Trophoblast cell (in vitro differentiated cells and primary cell): Measurements from ENCODE around the gene EML4.
A peak's percentile ranks its signal among the peaks of the same experiment; 100 is the strongest.

Source experiments
- DNase-seq, 2 donors: peaks; one replicate each; pipeline ENCODE4 v3.0.0-alpha.2; 2016
- H2AFZ ChIP-seq: 2 replicates; pipeline ENCODE4 v1.6.1; 2013; ENCODE audit warnings: low read length, moderate library complexity, mild to moderate bottlenecking; ENCODE audit not compliant: insufficient read depth, poor library complexity
- H2AK5ac ChIP-seq: 2 replicates; pipeline ENCODE4 v1.6.1; 2013; ENCODE audit warnings: mild to moderate bottlenecking, low read length
- H2BK120ac ChIP-seq: 2 replicates; pipeline ENCODE4 v1.6.1; 2013; ENCODE audit warnings: low read length, mild to moderate bottlenecking, moderate library complexity; ENCODE audit not compliant: insufficient read depth, poor library complexity
- H2BK12ac ChIP-seq: 2 replicates; pipeline ENCODE4 v1.6.1; 2013; ENCODE audit warnings: mild to moderate bottlenecking, low read length, moderate library complexity
- H2BK5ac ChIP-seq: 2 replicates; pipeline ENCODE4 v1.6.1; 2013; ENCODE audit warnings: low read length, low read depth, moderate library complexity, mild to moderate bottlenecking; ENCODE audit not compliant: poor library complexity
- H3K14ac ChIP-seq: 2 replicates; pipeline ENCODE4 v1.6.1; 2013; ENCODE audit warnings: mild to moderate bottlenecking, low read length
- H3K18ac ChIP-seq: 2 replicates; pipeline ENCODE4 v1.6.1; 2013; ENCODE audit warnings: mild to moderate bottlenecking, low read length
- H3K23ac ChIP-seq: 2 replicates; pipeline ENCODE4 v1.6.1; 2013; ENCODE audit warnings: low read length
- H3K27ac ChIP-seq: 2 replicates; pipeline ENCODE4 v1.5.1; 2013; ENCODE audit warnings: low read depth, mild to moderate bottlenecking, inconsistent platforms, low read length, moderate library complexity
- H3K27me3 ChIP-seq: 2 replicates; pipeline ENCODE4 v1.6.1; 2013; ENCODE audit warnings: inconsistent platforms, mild to moderate bottlenecking, low read length, moderate library complexity; ENCODE audit not compliant: insufficient read depth
- H3K36me3 ChIP-seq, 2 experiments: 1 replicate in 1 of 2; 2 replicates in 1 of 2; pipeline ENCODE4 v1.6.1; 2013; ENCODE audit warnings: low read length in 2 of 2, mild to moderate bottlenecking in 2 of 2, moderate library complexity in 1 of 2; ENCODE audit not compliant: insufficient read depth in 2 of 2, control insufficient read depth in 1 of 2
- H3K4ac ChIP-seq: 2 replicates; pipeline ENCODE4 v1.6.1; 2013; ENCODE audit warnings: low read depth, mild to moderate bottlenecking, low read length, moderate library complexity
- H3K4me1 ChIP-seq, 2 experiments: 1 replicate in 1 of 2; 2 replicates in 1 of 2; pipeline ENCODE4 v1.6.1; 2013; ENCODE audit warnings: low read length in 2 of 2, mild to moderate bottlenecking in 2 of 2, moderate library complexity in 1 of 2; ENCODE audit not compliant: insufficient read depth in 2 of 2, control insufficient read depth in 1 of 2
- H3K4me2 ChIP-seq: 2 replicates; pipeline ENCODE4 v1.6.1; 2013; ENCODE audit warnings: inconsistent platforms, mild to moderate bottlenecking, low read length, moderate library complexity
- H3K4me3 ChIP-seq: 2 replicates; pipeline ENCODE4 v1.5.1; 2013; ENCODE audit warnings: mild to moderate bottlenecking, low read depth, low read length, inconsistent platforms
- H3K79me1 ChIP-seq: one replicate; pipeline ENCODE4 v1.6.1; 2013; ENCODE audit warnings: low read length
- H3K79me2 ChIP-seq: 2 replicates; pipeline ENCODE4 v1.6.1; 2013; ENCODE audit warnings: low read length, mild to moderate bottlenecking; ENCODE audit not compliant: control insufficient read depth, insufficient read depth, poor library complexity
- H3K9ac ChIP-seq: 2 replicates; pipeline ENCODE4 v1.6.1; 2013; ENCODE audit warnings: mild to moderate bottlenecking, low read length
- H3K9me3 ChIP-seq: 2 replicates; pipeline ENCODE4 v1.6.1; 2013; ENCODE audit warnings: low read depth, mild to moderate bottlenecking, control low read depth, inconsistent platforms, low read length; ENCODE audit not compliant: insufficient read depth
- H4K12ac ChIP-seq: 2 replicates; pipeline ENCODE4 v1.6.1; 2013; ENCODE audit warnings: low read depth, mild to moderate bottlenecking, low read length, moderate library complexity
- H4K8ac ChIP-seq: 2 replicates; pipeline ENCODE4 v1.6.1; 2013; ENCODE audit warnings: low read depth, mild to moderate bottlenecking, low read length, moderate library complexity
- H4K91ac ChIP-seq: one replicate; pipeline ENCODE4 v1.6.1; 2013; ENCODE audit warnings: low read depth, mild to moderate bottlenecking, low read length, moderate library complexity
- WGBS: extraction: QIAGEN DNeasy Blood & Tissue Kit; methylation state at CpG from one replicate; pipeline ENCODE4 v1.1.7; 2013; ENCODE audit warnings: missing lambda C conversion rate; ENCODE audit not compliant: insufficient read length, insufficient coverage; ENCODE audit errors: extremely low coverage; 5-methylcytosine and 5-hydroxymethylcytosine counted together

Gene EML4

DNA sequence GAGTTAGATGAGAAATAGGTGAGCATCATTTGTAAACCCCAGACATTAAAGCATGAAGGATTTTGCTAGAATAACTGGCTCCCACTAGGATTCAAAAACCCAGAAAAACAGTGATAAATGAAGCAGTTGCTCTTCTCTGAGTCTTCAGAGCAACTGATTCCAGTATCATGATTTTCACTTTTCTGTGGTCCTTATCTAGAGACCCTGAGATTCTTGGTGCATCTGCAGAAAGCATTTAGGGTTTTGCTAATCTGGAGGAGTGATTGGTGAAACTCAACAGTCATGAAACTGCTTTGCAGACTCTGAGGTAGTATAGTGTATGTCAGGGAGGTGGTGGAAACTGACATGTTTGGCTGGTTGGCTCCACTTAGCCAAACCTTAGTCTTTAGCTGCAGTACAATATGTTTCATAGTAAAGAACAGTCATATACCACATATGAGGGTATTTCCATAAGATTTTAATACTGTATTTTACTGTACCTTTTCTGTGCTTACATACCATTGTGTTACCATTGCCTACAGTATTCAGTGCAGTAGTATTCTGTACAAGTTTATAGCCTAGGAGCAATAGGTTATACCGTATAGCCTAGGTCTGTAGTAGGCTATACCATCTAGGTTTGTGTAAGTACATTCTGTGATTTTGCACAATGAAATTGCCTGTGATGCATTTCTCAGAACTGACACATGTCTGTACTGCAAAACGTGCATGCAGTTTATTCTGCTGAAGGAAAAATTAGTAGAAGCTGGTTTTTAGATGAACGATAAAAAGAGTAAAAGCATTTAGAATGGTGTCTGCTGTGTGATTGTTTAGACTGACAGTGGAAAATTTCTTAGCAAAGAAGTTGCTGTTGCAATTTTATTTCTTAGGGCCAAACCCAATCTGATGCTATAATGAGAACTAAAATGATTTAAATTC is 23.8 kb downstream of the EML4 start:
- no peaks in the 10 kb centered on the region for H3K79me2 ChIP-seq
- no peak overlapping the region for H3K9ac ChIP-seq
- no peak overlapping the region for H3K4ac ChIP-seq
- no peak overlapping the region for H3K14ac ChIP-seq
- H3K4me3 ChIP-seq: no peak overlapping the region
- H3K79me1 ChIP-seq: no peaks in the 10 kb centered on the region
- H2AFZ ChIP-seq: no peak overlapping the region
- no peak overlapping the region for H4K8ac ChIP-seq
- no CpG with 5 or more reads among the region's 3 CpGs for WGBS
- H3K18ac ChIP-seq: no peak overlapping the region
- no peak overlapping the region for H4K12ac ChIP-seq
- H3K27me3 ChIP-seq: no peaks in the 10 kb centered on the region
- H3K23ac ChIP-seq: no peak overlapping the region
- H3K36me3 ChIP-seq: no peaks in the 10 kb centered on the region
- H2BK12ac ChIP-seq: no peak overlapping the region
- no peak overlapping the region for H3K4me2 ChIP-seq
- no peak overlapping the region for H3K27ac ChIP-seq
- no peak for DNase-seq
- H3K4me1 ChIP-seq: no peaks in the 10 kb centered on the region
- H2BK120ac ChIP-seq: no peak overlapping the region
- no peak overlapping the region for H2BK5ac ChIP-seq
- H4K91ac ChIP-seq: no peak overlapping the region
- no peaks in the 10 kb centered on the region for H3K9me3 ChIP-seq
- no peak overlapping the region for H2AK5ac ChIP-seq

DNA sequence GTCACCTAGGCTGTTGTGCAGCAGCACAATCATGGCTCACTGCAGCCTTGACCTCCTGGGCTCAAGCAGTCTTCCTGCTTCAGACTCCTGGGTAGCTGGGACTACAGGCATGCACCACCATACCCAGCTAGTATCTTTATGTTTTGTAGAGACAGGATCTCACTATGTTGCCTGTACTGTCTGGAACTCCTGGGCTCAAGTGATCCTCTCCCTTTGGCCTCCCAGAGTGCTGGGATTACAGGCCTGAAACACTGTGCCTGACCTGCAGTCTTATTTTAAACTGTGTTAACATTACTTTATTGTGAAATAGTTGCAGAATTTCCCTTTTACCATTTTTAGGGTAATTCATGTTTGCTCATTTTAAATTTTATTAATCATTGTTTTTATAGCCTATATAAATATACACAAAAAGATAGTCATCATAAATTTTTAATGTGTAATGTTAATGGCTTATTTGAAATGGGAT is 24.6 kb downstream of the EML4 start:
- Histone ChIP-seq H3K4me3 (no peak overlapping the region), H3K18ac (no peak overlapping the region), H4K91ac (no peak overlapping the region), H2BK5ac (no peak overlapping the region), H3K23ac (no peak overlapping the region), H2AFZ (no peak overlapping the region), H3K14ac (no peak overlapping the region), H3K9me3 (no peaks in the 10 kb centered on the region), H3K27me3 (no peaks in the 10 kb centered on the region), H2BK12ac (no peak overlapping the region), H3K27ac (no peak overlapping the region), H2BK120ac (no peak overlapping the region), H3K4me1 (no peaks in the 10 kb centered on the region), H3K4ac (no peak overlapping the region), H3K9ac (no peak overlapping the region), H4K12ac (no peak overlapping the region), H3K79me1 (no peaks in the 10 kb centered on the region), H3K36me3 (no peaks in the 10 kb centered on the region), H3K79me2 (peaks cover under 1% of the 10 kb centered on the region), H2AK5ac (no peak overlapping the region), H4K8ac (no peak overlapping the region), H3K4me2 (no peak overlapping the region)
- no peak for DNase-seq

- Histone ChIP-seq H3K27me3 (no peaks in the 10 kb centered on the region), H3K4me2 (no peak overlapping the region), H2BK5ac (no peak overlapping the region), H3K9ac (no peak overlapping the region), H2BK120ac (no peak overlapping the region), H3K4ac (no peak overlapping the region), H2BK12ac (no peak overlapping the region), H3K23ac (no peak overlapping the region), H3K18ac (no peak overlapping the region), H3K4me1 (no peaks in the 10 kb centered on the region), H3K79me2 (peaks cover 2% of the 10 kb centered on the region), H4K91ac (no peak overlapping the region), H3K4me3 (no peak overlapping the region), H4K8ac (no peak overlapping the region), H3K14ac (no peak overlapping the region), H2AFZ (no peak overlapping the region), H3K9me3 (no peaks in the 10 kb centered on the region), H3K79me1 (no peaks in the 10 kb centered on the region), H2AK5ac (no peak overlapping the region), H3K27ac (no peak overlapping the region), H4K12ac (no peak overlapping the region), H3K36me3 (no peaks in the 10 kb centered on the region)
- WGBS: no CpG with 5 or more reads among the region's 4 CpGs
- DNase-seq: no peak
Measured at GRCh38 chr2:42194428-42194827, 25.3 kb downstream of the EML4 start.

GRCh38 chr2:42195559-42195958 is 26.4 kb downstream of the EML4 start:
- H3K36me3 ChIP-seq: no peaks in the 10 kb centered on the region
- H3K23ac ChIP-seq: no peak overlapping the region
- H3K9ac ChIP-seq: no peak overlapping the region
- no peaks in the 10 kb centered on the region for H3K9me3 ChIP-seq
- peaks cover 2% of the 10 kb centered on the region for H3K79me2 ChIP-seq
- no peaks in the 10 kb centered on the region for H3K79me1 ChIP-seq
- no peak overlapping the region for H4K8ac ChIP-seq
- H2BK120ac ChIP-seq: no peak overlapping the region
- no peak overlapping the region for H4K12ac ChIP-seq
- no peak overlapping the region for H2AK5ac ChIP-seq
- no peak overlapping the region for H3K14ac ChIP-seq
- H3K27ac ChIP-seq: no peak overlapping the region
- peak in 1 of 2 donors; percentile 41 for DNase-seq
- H4K91ac ChIP-seq: no peak overlapping the region
- H3K18ac ChIP-seq: no peak overlapping the region
- H2AFZ ChIP-seq: no peak overlapping the region
- H3K4me2 ChIP-seq: no peak overlapping the region
- no peaks in the 10 kb centered on the region for H3K4me1 ChIP-seq
- H2BK12ac ChIP-seq: no peak overlapping the region
- no peak overlapping the region for H2BK5ac ChIP-seq
- H3K27me3 ChIP-seq: no peaks in the 10 kb centered on the region
- no peak overlapping the region for H3K4me3 ChIP-seq
- no peak overlapping the region for H3K4ac ChIP-seq
